ENCODE data around the gene PRSS21.

DNA sequence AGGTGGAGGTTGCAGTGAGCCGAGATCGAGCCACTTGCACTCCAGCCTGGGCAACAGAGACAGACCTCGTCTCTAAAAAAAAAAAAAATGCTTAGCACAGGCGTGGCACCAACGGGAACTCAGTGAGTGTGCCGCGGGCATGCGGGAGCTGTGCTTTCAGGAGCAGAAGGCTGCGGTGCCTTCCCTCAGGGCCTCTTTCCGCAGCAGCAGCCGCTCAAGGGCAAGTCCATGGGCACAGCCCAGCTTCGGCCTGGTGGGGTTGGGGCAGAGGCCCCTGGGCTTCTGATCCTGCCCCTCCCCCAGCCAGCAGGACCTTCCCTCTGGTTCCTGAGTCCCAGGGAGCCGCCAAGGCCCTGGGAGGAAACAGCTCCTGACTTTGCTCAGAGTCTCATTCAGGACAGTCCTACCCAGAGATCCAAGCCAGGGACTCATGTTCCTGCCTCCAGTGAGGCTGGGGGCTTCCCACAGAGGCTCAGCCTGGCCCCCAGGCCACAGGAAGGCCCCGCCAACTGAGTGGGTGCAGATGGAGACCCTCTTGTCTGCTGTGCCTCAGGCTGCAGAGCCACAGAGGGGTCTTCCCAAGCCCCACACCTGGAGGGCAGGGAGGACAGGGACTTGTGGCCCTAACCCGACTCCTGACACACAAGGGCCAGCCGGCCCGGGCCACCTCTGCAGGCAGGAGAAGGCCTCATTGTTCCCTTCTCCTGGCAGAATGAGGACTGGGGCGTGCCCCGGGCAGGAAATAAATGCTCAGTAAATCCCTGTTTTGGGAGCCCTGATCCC lies 9.7 kb downstream of the PRSS21 start:
- TF ChIP-seq, protein P1, sequence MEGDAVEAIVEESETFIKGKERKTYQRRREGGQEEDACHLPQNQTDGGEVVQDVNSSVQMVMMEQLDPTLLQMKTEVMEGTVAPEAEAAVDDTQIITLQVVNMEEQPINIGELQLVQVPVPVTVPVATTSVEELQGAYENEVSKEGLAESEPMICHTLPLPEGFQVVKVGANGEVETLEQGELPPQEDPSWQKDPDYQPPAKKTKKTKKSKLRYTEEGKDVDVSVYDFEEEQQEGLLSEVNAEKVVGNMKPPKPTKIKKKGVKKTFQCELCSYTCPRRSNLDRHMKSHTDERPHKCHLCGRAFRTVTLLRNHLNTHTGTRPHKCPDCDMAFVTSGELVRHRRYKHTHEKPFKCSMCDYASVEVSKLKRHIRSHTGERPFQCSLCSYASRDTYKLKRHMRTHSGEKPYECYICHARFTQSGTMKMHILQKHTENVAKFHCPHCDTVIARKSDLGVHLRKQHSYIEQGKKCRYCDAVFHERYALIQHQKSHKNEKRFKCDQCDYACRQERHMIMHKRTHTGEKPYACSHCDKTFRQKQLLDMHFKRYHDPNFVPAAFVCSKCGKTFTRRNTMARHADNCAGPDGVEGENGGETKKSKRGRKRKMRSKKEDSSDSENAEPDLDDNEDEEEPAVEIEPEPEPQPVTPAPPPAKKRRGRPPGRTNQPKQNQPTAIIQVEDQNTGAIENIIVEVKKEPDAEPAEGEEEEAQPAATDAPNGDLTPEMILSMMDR (IDR thresholded peaks at IDR 0.05) = no peak
- TF ChIP-seq EP300 (IDR thresholded peaks at IDR 0.05) = no peak

Data from tibial nerve (tissue), 4 donors.